Measurements from ENCODE around the gene ZYX. TPM values are rescaled to one million over a fixed set of nuclear protein-coding genes. Genes with fewer than 3 reads are reported as not detected.
"Not testable (repeated sequence)": the region's sequence is repeated elsewhere in the genome, so short reads cannot be mapped to it uniquely, and the experiment has no call there.

ZYX gene
- total and polyA plus RNA-seq, 2 donors (not counting 1 experiment from before 2014, with no cell fraction given), result 32.3 to 53.8 TPM

GRCh38 chr7:143422033-143422432, 40.9 kb downstream of the ZYX start:
- no peak for ATAC-seq (ENCODE audit: low read depth)

GRCh38 chr7:143424476-143424875, 43.3 kb downstream of the ZYX start:
- H3K4me1 ChIP-seq (ENCODE audit: control insufficient read depth in 2 of 2, insufficient read depth in 2 of 2, low read length in 2 of 2); intact Hi-C loops (cut with micrococcal nuclease); H3K36me3 ChIP-seq (replicated peaks in 1 of 2; ENCODE audit: control extremely low read depth in 1 of 2, control insufficient read depth in 1 of 2, extremely low read depth in 1 of 2, insufficient read depth in 2 of 2, low read length in 1 of 2); H3K4me3 ChIP-seq (ENCODE audit: control extremely low read depth in 1 of 5, extremely low read depth in 1 of 5, insufficient read depth in 1 of 5, low read depth in 2 of 5, low read length in 4 of 5); H3K4me1 Mint-ChIP-seq; H3K27me3 ChIP-seq (replicated peaks in 1 of 4; ENCODE audit: control extremely low read depth in 1 of 4, control insufficient read depth in 3 of 4, insufficient read depth in 4 of 4, low read length in 3 of 4); ATAC-seq (ENCODE audit: low read depth); H4K20me1 ChIP-seq (ENCODE audit: control insufficient read depth, insufficient read depth, low read length, poor library complexity, severe bottlenecking); H3K27ac Mint-ChIP-seq; H2AFZ ChIP-seq (ENCODE audit: insufficient read depth, low read depth, low read length, poor library complexity, severe bottlenecking); POLR2A ChIA-PET; H3K79me2 ChIP-seq (ENCODE audit: control insufficient read depth, insufficient read depth, low read length); H3K9me3 ChIP-seq (ENCODE audit: control extremely low read depth in 1 of 3, control insufficient read depth in 2 of 3, insufficient read depth in 1 of 3, low read length in 2 of 3); H3K27me3 Mint-ChIP-seq; H3K4me2 ChIP-seq (replicated peaks; ENCODE audit: low read depth, low read length, poor library complexity, severe bottlenecking); H3K4me3 Mint-ChIP-seq; H3K27ac ChIP-seq (ENCODE audit: low read length in 2 of 2); DNase-seq; H3K9ac ChIP-seq (ENCODE audit: low read length); H3K9me3 Mint-ChIP-seq (ENCODE audit: insufficient read depth): not testable (repeated sequence)
- CTCF ChIA-PET, result interaction anchor here (0.8 to 3.0 kb wide), 3 partner anchors 9 to 185 kb away, joined by 3 to 16 read pairs (median 5); no protein-coding TSS in a partner anchor
- WGBS (ENCODE audit: insufficient coverage), result 98% methylated on average over 21 of the region's 34 CpGs

More at GRCh38 chr7:143422033-143422432, 40.9 kb downstream of the ZYX start:
- Histone ChIP-seq H3K36me3 (replicated peaks in 1 of 2; ENCODE audit: control extremely low read depth in 1 of 2, control insufficient read depth in 1 of 2, extremely low read depth in 1 of 2, insufficient read depth in 2 of 2, low read length in 1 of 2) (no peaks in the 10 kb centered on the region), H3K27me3 (replicated peaks in 1 of 4; ENCODE audit: control extremely low read depth in 1 of 4, control insufficient read depth in 3 of 4, insufficient read depth in 4 of 4, low read length in 3 of 4) (peaks cover 0 to 4% (median 1%) of the 10 kb centered on the region in 4 experiments), H3K79me2 (ENCODE audit: control insufficient read depth, insufficient read depth, low read length) (no peaks in the 10 kb centered on the region), H3K27ac (ENCODE audit: low read length in 2 of 2) (no peak overlapping the region), H3K9ac (ENCODE audit: low read length) (no peak overlapping the region), H3K9me3 (ENCODE audit: control extremely low read depth in 1 of 3, control insufficient read depth in 2 of 3, insufficient read depth in 1 of 3, low read length in 2 of 3) (no peaks in the 10 kb centered on the region), H2AFZ (ENCODE audit: insufficient read depth, low read depth, low read length, poor library complexity, severe bottlenecking) (no peak overlapping the region), H3K4me3 (ENCODE audit: control extremely low read depth in 1 of 5, extremely low read depth in 1 of 5, insufficient read depth in 1 of 5, low read depth in 2 of 5, low read length in 4 of 5) (no peak overlapping the region), H4K20me1 (ENCODE audit: control insufficient read depth, insufficient read depth, low read length, poor library complexity, severe bottlenecking) (no peaks in the 10 kb centered on the region), H3K4me2 (replicated peaks; ENCODE audit: low read depth, low read length, poor library complexity, severe bottlenecking) (no peak overlapping the region), H3K4me1 (ENCODE audit: control insufficient read depth in 2 of 2, insufficient read depth in 2 of 2, low read length in 2 of 2) (peaks cover 0 to 3% of the 10 kb centered on the region in 2 donors)
- CTCF ChIA-PET, result interaction anchor here (1.3 to 3.0 kb wide), 2 partner anchors 13 to 182 kb away, joined by 4 to 16 read pairs; no protein-coding TSS in a partner anchor
- H3K9me3 Mint-ChIP-seq (ENCODE audit: insufficient read depth), result no peaks in the 10 kb centered on the region
- TF ChIP-seq EZH2 (IDR thresholded peaks at IDR 0.05; ENCODE audit: borderline replicate concordance, insufficient read depth, low read depth, low read length, poor library complexity, severe bottlenecking), result no peak
- no peak for TF ChIP-seq CTCF (IDR thresholded peaks at IDR 0.05)
- H3K4me3 Mint-ChIP-seq, result no peak overlapping the region
- peaks cover 3% of the 10 kb centered on the region for H3K4me1 Mint-ChIP-seq
- peaks cover 18% of the 10 kb centered on the region for H3K27me3 Mint-ChIP-seq
- DNase-seq, result no peak
- H3K27ac Mint-ChIP-seq, result no peak overlapping the region
- WGBS (ENCODE audit: insufficient coverage), result 79% methylated on average over 2 of the region's 3 CpGs
- POLR2A ChIA-PET, result no interaction called here
- intact Hi-C loops (cut with micrococcal nuclease), result no loop called here
